Subcutaneous adipose tissue (tissue), 4 donors: Measurements from ENCODE around the gene RPL31. TPM values are rescaled to one million over a fixed set of nuclear protein-coding genes. Genes with fewer than 3 reads are reported as not detected.

ENCODE experiments used
- total RNA-seq, 4 donors: library from RNA; depleted of rRNA; stranded (reverse); fragments of >200 nt; gene quantifications; one replicate each; pipeline ENCODE4 v1.1.0, GENCODE V29; 2016
- TF ChIP-seq, protein P1 (sequence below): fragments of 450-650 bp; IDR thresholded peaks from one replicate; pipeline ENCODE4 v1.5.1; 2016; ENCODE audit warnings: low read depth, mild to moderate bottlenecking, control low read depth, antibody characterized with exemption, moderate library complexity

Gene RPL31
- total RNA-seq, 4 donors from 2014 or later, result 1,572 to 2,109 (median 1,828) TPM

- TF ChIP-seq, protein P1, sequence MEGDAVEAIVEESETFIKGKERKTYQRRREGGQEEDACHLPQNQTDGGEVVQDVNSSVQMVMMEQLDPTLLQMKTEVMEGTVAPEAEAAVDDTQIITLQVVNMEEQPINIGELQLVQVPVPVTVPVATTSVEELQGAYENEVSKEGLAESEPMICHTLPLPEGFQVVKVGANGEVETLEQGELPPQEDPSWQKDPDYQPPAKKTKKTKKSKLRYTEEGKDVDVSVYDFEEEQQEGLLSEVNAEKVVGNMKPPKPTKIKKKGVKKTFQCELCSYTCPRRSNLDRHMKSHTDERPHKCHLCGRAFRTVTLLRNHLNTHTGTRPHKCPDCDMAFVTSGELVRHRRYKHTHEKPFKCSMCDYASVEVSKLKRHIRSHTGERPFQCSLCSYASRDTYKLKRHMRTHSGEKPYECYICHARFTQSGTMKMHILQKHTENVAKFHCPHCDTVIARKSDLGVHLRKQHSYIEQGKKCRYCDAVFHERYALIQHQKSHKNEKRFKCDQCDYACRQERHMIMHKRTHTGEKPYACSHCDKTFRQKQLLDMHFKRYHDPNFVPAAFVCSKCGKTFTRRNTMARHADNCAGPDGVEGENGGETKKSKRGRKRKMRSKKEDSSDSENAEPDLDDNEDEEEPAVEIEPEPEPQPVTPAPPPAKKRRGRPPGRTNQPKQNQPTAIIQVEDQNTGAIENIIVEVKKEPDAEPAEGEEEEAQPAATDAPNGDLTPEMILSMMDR, result no peak
These were observed 15.3 kb downstream of the RPL31 start for GRCh38 chr2:101017371-101017770.

GRCh38 chr2:101018934-101019333 is 16.8 kb downstream of the RPL31 start:
- TF ChIP-seq, protein P1, result no peak

DNA sequence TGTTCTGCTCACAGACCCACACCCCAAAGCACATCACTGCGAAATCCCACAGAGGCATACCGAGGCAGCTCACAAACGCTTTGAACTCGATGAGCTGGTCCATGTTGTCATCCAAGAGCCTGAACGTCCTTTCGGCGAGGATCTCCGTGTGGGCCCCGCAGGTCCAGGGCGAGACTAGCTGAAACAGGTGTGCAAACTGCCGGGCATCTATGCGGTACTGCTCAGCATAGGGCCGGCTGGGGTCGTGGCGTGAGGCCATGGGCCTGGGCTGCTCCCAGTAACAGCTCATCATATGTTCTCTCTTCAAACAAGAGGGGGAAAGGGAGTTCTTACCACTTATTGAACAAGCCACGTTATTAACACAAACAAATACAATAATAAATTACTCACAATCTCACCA is 20.1 kb downstream of the RPL31 start:
- TF ChIP-seq, protein P1, result no peak

- TF ChIP-seq, protein P1, result no peak
These were observed 21.4 kb downstream of the RPL31 start for GRCh38 chr2:101023327-101024107.

DNA sequence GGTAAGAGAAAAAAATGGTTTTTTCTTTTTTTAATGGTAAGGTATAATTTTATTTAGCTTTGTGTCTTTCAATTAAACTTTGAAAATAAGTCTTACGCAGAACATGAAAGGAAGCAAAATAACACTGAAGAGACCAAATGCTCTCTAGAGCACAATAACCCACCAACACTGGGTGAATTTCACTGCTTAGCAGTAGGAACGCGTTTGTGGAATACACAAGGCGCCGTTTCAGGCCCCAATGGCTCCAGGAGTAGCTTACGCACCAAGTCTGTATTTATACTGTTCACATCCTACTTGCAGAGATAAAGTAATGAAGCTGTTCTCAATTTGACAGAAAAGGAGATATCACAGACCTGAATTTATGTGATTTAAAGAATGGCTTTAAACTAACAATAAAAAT is 23.5 kb downstream of the RPL31 start:
- TF ChIP-seq, protein P1, result no peak

- TF ChIP-seq, protein P1, result no peak
These were observed 24.2 kb downstream of the RPL31 start for GRCh38 chr2:101026253-101026701.

GRCh38 chr2:101026923-101027469 is 24.9 kb downstream of the RPL31 start:
- TF ChIP-seq, protein P1, result no peak
